Activated T-helper 1 cell treated with anti-CD3 and anti-CD28 coated beads, Interleukin-12 subunit alpha, Interleukin-12 subunit beta, Interleukin-2, Interleukin-4 antibody, amounts not matched to agents 30 ng/mL and 10 ng/mL and 1 ng/mL, durations not matched to agents 14 hours and 24 hours and 36 hours (primary cell): ENCODE results near the gene CARD11. TPM values are rescaled to one million over a fixed set of nuclear protein-coding genes. Genes with fewer than 3 reads are reported as not detected.

Source experiments
- DNase-seq: peaks from one replicate; pipeline ENCODE4 v3.0.0; 2021; ENCODE audit warnings: low spot score
- H3K27ac Mint-ChIP-seq: one replicate; pipeline ENCODE4 v1.8.0; 2021; ENCODE audit warnings: mild to moderate bottlenecking, mixed read lengths
- H3K27me3 Mint-ChIP-seq: one replicate; pipeline ENCODE4 v1.8.0; 2022; ENCODE audit warnings: mild to moderate bottlenecking, moderate library complexity, mixed read lengths; ENCODE audit not compliant: insufficient read depth
- H3K36me3 Mint-ChIP-seq: one replicate; pipeline ENCODE4 v1.8.0; 2021; ENCODE audit warnings: low read depth, mixed read lengths
- H3K4me1 Mint-ChIP-seq: one replicate; pipeline ENCODE4 v1.8.0; 2021; ENCODE audit warnings: low read depth, mixed read lengths
- H3K4me3 Mint-ChIP-seq: one replicate; pipeline ENCODE4 v1.8.0; 2021; ENCODE audit warnings: mild to moderate bottlenecking, moderate library complexity, mixed read lengths
- H3K9me3 Mint-ChIP-seq: one replicate; pipeline ENCODE4 v1.8.0; 2021; ENCODE audit warnings: mixed read lengths
- intact Hi-C: fragments of 100-400 bp; cut with micrococcal nuclease; formaldehyde crosslinking; loops from one replicate; pipeline ENCODE4 v1.15.1; 2024
- total RNA-seq: library from RNA; stranded (reverse); gene quantifications from 2 replicates; pipeline ENCODE4 v1.2.3, GENCODE V29; 2022

The CARD11 gene
- total RNA-seq, 1 donor from 2014 or later = 128 TPM

DNA sequence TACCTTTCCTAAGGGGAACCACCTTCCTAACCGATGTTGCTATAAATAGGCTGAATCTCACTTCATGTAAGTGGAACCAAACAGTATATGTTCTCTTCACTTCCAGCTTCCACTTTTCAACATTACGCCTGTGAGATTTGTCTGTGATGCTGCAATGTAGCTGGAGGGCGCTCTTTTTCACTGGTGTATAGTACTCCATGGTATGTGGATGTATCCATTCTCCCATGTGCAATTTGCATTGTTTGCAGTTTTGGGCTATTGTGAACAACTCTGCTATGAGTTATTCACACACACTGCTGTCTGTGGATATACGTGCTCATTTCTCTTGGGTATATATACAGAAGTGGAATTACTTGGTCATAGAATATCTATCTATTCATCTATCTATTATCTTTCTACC lies 123.6 kb downstream of the CARD11 start:
- peaks cover 14% of the 10 kb centered on the region for H3K4me1 Mint-ChIP-seq
- no peak overlapping the region for H3K27ac Mint-ChIP-seq
- no peak for DNase-seq
- H3K4me3 Mint-ChIP-seq = no peak overlapping the region
- peaks cover 44% of the 10 kb centered on the region for H3K36me3 Mint-ChIP-seq
- H3K9me3 Mint-ChIP-seq = peaks cover 7% of the 10 kb centered on the region
- intact Hi-C loops = no loop called here
- no peaks in the 10 kb centered on the region for H3K27me3 Mint-ChIP-seq

DNA sequence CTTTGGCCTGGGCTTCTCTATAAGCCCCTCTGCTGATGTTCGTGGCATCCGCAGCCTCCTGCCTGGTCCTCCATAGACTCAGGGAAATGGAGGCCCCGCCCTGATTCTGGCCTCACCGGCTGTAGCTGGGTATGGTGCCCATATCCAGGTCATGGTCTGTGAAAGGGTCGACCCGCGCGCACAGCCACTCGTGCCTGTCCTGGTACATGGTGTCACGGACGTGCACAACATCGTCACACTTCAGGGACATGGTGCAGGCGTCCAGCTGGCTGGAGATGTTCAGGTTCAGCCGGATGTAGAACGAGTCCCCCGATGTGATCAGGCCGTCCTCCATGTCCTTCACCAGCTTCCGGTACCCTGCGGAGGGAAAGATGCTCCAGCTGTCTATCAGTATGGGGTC lies 124.4 kb downstream of the CARD11 start:
- Mint-ChIP-seq H3K9me3 (peaks cover 7% of the 10 kb centered on the region), H3K36me3 (peaks cover 44% of the 10 kb centered on the region), H3K4me1 (peaks cover 14% of the 10 kb centered on the region), H3K27ac (peak overlapping the region; percentile 68), H3K4me3 (no peak overlapping the region), H3K27me3 (no peaks in the 10 kb centered on the region)
- no peak for DNase-seq
- intact Hi-C loops = no loop called here

DNA sequence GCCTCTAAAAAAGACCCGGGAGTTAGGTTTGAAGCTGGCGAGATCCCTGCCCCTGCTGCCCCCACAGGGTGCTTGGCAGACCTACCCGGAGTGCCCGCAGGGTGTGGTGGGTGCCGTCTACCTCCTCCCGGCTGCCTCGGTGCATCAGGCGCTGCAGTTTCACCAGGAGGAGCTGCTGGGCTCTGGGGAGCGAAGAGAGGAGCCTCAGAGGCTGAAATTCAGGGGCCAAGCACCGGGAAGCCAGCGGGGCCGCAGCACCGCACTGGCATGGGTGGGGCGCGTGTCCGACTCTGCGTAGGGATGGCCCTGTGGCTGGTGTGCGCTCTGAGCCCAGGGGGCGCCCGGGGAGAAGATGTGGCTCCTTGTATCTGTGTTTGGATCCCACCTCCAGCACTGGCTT lies 125.3 kb downstream of the CARD11 start:
- no peak overlapping the region for H3K27ac Mint-ChIP-seq
- H3K36me3 Mint-ChIP-seq = peaks cover 46% of the 10 kb centered on the region
- DNase-seq = no peak
- H3K4me3 Mint-ChIP-seq = no peak overlapping the region
- no peaks in the 10 kb centered on the region for H3K27me3 Mint-ChIP-seq
- peaks cover 14% of the 10 kb centered on the region for H3K4me1 Mint-ChIP-seq
- intact Hi-C loops = no loop called here
- H3K9me3 Mint-ChIP-seq = peaks cover 7% of the 10 kb centered on the region

DNA sequence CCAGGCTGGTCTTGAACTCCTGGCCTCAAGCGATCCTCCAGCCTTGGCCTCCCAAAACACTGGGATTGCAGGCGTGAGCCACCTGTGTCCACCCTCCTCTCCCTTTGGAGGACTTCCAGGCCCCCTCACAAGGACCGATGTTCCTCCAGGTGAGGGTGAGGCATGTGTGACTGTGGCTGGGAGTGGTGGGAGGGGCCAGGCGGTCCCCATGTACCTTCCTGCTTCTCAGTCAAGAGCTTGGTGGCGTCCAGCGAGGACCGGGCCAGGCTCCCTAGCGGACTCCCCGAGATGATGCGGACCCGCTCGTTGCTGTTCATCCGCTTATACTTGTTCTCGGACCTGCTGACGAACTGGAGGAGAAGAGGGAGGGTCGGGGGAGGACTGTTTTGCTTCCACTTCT lies 128.6 kb downstream of the CARD11 start:
- Mint-ChIP-seq H3K9me3 (no peaks in the 10 kb centered on the region), H3K27ac (no peak overlapping the region), H3K4me3 (no peak overlapping the region), H3K27me3 (no peaks in the 10 kb centered on the region), H3K4me1 (peaks cover 12% of the 10 kb centered on the region), H3K36me3 (peaks cover 40% of the 10 kb centered on the region)
- intact Hi-C loops = no loop called here
- no peak for DNase-seq

DNA sequence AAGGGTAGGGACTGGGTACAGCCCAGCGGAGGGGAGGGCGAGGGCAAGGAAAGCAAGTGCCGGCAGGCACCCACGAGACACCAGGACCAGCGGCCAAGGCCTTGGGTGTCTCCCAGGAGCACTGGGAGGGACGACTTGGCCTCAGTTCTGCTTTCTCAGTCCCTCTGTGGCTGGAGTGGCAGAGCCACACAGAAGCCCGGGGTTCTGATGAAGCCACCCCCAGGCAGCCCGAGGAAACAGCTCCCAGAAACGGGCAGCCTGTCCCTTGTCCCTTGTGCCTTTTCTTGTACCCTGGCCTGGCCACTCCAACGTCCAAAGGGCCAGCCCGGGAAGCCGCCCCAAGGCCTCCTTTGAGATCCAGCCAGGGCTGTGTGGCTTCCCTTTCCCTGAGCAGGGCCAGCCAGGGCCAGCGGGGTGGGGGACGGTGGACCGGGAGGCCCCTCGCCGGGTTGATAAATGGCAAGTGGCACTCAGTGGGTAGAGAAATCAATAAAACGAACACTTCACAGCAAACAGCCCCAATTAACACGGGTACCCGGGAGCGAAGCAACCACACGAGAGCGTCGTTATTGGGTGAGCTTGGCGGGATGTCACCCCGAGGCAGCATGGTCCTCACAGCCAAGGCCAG lies 129.8 kb downstream of the CARD11 start:
- Mint-ChIP-seq H3K27ac (no peak overlapping the region), H3K4me3 (no peak overlapping the region), H3K9me3 (no peaks in the 10 kb centered on the region), H3K27me3 (no peaks in the 10 kb centered on the region), H3K36me3 (peaks cover 37% of the 10 kb centered on the region), H3K4me1 (peaks cover 7% of the 10 kb centered on the region)
- no peak for DNase-seq
- intact Hi-C loops = no loop called here

DNA sequence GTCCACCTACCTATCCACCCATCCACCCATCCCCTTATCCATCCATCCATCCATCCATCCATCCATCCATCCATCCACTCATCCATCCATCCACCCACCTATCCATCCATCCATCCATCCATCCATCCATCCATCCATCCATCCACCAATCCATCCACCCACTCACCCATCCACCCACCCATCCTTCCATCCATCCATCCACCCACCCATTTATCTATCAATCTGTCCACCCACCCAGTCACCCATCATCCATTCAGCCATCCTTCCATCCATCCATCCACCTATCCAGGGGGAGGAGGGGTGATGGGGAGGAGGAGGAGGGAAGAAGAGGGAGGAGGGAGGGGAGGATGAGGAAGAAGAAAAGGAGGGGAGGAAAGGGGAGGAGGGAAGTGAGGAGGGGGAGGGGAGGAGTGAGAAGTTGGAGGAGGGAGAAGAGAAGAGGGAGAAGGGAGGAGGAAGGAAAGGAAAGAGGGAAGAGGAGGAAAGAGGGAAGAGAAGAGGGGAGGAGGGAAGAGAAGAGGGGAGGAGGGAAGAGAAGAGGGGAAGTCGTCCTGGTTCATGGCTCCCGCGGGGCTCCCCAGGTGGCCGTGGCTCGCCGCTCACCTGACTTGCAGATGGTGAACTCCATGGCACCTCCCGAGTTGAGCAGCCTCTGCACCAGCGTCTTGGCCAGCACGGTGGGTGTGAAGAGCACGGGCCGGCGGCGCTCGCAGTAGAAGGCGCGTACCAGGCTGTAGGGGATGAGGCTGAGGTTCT lies 130.8 kb downstream of the CARD11 start:
- intact Hi-C loops = no loop called here
- H3K4me1 Mint-ChIP-seq = peaks cover 7% of the 10 kb centered on the region
- H3K4me3 Mint-ChIP-seq = no peak overlapping the region
- DNase-seq = no peak
- H3K36me3 Mint-ChIP-seq = peaks cover 34% of the 10 kb centered on the region
- H3K27ac Mint-ChIP-seq = no peak overlapping the region
- H3K27me3 Mint-ChIP-seq = no peaks in the 10 kb centered on the region
- no peaks in the 10 kb centered on the region for H3K9me3 Mint-ChIP-seq

DNA sequence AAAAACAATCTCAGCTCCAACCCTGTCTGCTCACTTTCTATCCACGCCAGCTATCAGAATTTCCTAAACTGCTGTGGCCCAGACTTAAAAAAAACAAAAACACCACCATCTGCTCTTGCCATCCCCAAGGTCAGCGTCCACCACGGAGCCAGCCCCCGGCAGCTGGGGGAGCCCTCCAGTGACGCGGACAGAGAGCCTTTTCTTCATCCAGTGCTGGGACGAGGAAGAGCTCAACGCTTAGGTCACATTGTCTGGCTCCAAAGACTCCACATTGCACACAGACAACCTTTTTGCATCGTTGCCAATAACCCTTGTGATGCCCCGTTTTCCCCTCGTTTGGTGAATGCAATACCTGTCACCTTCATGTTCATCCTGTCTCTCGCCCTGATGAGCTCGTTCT lies 132.2 kb downstream of the CARD11 start:
- intact Hi-C loops = no loop called here
- Mint-ChIP-seq H3K4me3 (no peak overlapping the region), H3K27ac (peak overlapping the region; percentile 44), H3K9me3 (no peaks in the 10 kb centered on the region), H3K27me3 (no peaks in the 10 kb centered on the region), H3K36me3 (peaks cover 35% of the 10 kb centered on the region), H3K4me1 (peaks cover 7% of the 10 kb centered on the region)
- DNase-seq = no peak

DNA sequence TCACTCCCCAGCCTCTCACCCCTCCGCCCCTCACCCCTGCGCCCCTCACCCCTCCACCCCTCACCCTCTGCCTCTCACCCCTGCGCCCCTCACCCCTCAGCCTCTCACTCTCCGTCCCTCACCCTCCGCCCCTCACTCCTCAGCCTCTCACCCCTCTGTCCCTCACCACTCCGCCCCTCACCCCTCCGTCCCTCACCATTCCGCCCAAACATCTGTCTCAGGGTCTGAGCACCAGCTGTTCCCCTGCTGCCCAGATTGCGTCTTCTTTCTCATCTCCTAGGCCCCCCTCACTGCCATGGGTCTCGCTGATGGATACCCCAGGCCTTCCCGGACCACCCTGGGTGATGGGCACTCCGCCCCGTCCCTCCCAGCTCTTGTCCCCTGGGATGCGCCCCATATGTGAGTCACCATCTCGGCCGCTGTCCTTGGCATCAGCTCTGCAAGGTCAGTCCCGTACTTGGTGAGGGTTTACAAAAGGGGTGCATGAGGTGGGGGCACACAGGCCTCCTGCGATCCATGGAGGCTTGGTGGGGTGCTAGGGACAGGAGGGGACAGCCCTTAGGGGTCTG lies 134.1 kb downstream of the CARD11 start:
- H3K4me3 Mint-ChIP-seq = no peak overlapping the region
- peaks cover 7% of the 10 kb centered on the region for H3K4me1 Mint-ChIP-seq
- no peak for DNase-seq
- H3K27ac Mint-ChIP-seq = no peak overlapping the region
- intact Hi-C loops = no loop called here
- H3K9me3 Mint-ChIP-seq = peaks cover 3% of the 10 kb centered on the region
- H3K27me3 Mint-ChIP-seq = no peaks in the 10 kb centered on the region
- H3K36me3 Mint-ChIP-seq = peaks cover 49% of the 10 kb centered on the region

DNA sequence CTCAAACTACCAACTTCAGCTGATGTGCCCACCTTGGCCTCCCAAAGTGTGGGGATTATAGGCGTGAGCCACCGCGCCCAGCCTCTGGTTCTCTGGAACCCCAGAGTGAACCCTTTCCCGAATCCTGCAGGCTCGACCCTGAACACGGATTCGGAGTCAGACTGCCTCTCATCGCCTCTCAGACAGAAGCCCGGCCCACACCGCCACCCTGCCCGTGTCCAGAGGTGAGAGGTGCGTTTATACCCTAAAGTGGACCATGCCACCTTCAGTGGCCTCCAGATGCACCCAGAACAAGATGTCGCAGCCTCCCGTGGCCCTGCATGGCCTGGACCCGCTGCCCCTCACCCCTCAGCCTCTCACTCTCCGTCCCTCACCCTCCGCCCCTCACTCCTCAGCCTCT lies 134.6 kb downstream of the CARD11 start:
- H3K4me3 Mint-ChIP-seq = no peak overlapping the region
- peaks cover 51% of the 10 kb centered on the region for H3K36me3 Mint-ChIP-seq
- no peak for DNase-seq
- peaks cover 3% of the 10 kb centered on the region for H3K9me3 Mint-ChIP-seq
- no peaks in the 10 kb centered on the region for H3K27me3 Mint-ChIP-seq
- no peak overlapping the region for H3K27ac Mint-ChIP-seq
- H3K4me1 Mint-ChIP-seq = peaks cover 10% of the 10 kb centered on the region
- intact Hi-C loops = no loop called here

DNA sequence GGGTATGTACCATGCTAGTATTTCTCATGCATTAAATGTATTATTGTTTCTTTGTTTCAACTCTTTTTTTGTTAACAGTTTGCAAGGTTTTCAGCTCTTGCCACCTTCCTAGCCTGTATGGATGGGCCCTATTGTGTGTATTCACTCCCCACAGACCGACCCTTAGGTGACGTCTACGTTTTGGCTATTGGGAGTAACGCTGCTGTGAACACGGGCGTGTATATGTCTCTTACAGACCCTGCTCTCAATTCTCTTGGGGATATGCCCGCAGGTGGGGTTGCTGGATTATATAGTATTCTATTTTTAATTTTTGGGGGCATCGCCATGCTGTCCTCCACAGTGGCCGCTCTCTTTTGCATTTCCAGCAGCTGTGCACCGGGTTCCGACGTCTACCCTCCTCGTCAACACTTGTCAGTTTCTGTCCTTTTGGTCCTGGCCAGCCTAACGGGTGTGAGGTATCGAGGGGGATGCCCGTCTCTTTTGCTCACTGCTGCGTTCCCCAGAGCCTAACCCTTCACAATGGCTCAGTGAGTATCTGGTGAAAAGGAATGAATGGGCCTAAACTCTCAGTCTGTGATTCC lies 135.5 kb downstream of the CARD11 start:
- Mint-ChIP-seq H3K4me1 (peaks cover 18% of the 10 kb centered on the region), H3K27me3 (no peaks in the 10 kb centered on the region), H3K4me3 (no peak overlapping the region), H3K9me3 (peaks cover 3% of the 10 kb centered on the region), H3K27ac (no peak overlapping the region), H3K36me3 (peaks cover 52% of the 10 kb centered on the region)
- intact Hi-C loops = no loop called here
- no peak for DNase-seq

DNA sequence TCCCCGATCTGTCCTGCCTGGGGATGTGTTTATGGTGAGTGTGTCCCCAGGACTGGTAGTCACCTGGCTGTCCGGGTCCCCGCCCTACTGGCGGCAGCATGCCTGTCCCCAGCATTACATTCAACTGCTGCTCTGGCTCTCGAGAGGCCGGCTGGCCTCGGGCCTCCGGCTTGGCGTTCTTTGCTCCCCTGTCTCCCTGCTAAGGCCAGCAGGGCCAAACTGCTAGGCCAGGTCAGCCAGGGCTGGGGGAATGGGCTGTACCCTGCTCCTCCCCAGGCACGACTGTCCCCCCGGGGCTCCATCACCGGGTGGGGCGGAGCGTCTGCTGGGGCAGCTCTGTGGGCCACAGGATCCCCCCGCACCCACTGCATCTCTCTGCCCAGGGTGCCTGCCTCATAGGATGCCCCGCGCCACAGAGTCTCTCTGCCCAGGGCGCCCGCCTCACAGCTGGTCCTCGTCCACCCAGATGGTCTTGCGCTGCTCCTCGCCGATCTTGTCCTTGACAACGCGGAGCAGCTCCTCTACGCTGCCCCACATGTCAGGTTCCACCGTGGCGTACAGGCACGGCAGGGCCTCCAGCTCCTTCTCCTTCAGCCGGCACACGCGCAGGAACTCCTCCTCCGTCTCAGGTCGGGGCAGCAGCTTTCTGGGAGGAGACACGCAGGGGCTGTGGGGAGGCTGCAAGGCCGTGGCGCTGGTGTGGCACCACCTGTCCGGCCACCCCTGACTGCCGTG lies 137.3 kb downstream of the CARD11 start:
- no peak for DNase-seq
- Mint-ChIP-seq H3K4me1 (peaks cover 28% of the 10 kb centered on the region), H3K4me3 (no peak overlapping the region), H3K27ac (no peak overlapping the region), H3K9me3 (peaks cover 3% of the 10 kb centered on the region), H3K36me3 (peaks cover 45% of the 10 kb centered on the region), H3K27me3 (no peaks in the 10 kb centered on the region)
- intact Hi-C loops = no loop called here

DNA sequence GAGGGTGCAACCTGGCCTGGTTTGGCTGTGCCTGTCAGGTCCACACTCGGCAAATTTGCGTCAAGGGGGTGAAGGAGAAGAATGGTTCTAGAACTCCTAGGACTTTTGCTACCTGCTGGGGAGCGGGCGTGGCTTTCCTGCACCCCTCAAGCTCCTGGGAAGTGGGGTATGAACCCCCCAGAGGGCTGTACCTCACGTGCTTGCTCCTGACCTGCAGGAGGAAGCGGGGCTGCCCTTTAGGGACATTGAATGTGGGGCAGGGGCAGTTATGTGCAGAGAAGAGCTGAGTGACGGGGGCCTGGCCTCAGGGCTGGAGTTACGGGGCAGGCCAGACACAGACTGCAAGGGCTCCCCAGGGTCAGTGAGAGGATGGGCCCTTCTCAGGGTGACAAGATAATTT lies 138.2 kb downstream of the CARD11 start:
- peaks cover 3% of the 10 kb centered on the region for H3K9me3 Mint-ChIP-seq
- H3K36me3 Mint-ChIP-seq = peaks cover 42% of the 10 kb centered on the region
- peaks cover 30% of the 10 kb centered on the region for H3K4me1 Mint-ChIP-seq

DNA sequence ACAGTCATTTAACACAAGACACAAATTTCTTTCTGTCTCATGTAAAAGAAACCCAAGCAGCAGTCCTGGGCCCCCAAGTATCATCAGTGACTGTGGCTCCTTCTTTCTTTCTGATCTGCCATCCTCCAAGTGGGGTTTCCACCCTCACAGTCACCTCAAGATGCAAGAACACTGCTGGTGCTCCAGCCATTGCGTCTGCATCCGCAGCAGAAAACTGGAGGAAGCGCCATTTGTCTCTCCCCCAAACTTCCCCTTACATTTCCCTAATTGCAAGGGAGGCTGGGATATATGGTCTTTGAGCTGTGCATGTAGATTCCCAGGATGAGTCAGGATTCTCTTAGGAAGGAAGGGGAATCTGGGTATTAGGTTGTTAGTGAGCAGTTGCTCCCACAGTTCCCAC lies 138.6 kb downstream of the CARD11 start:
- Mint-ChIP-seq H3K27ac (no peak overlapping the region), H3K36me3 (peaks cover 42% of the 10 kb centered on the region), H3K9me3 (peaks cover 3% of the 10 kb centered on the region), H3K4me3 (no peak overlapping the region), H3K4me1 (peaks cover 30% of the 10 kb centered on the region), H3K27me3 (no peaks in the 10 kb centered on the region)
- intact Hi-C loops = no loop called here
- DNase-seq = no peak

More for the DNA sequence above, 138.2 kb downstream of the CARD11 start:
- H3K27me3 Mint-ChIP-seq = no peaks in the 10 kb centered on the region
- DNase-seq = no peak
- H3K4me3 Mint-ChIP-seq = no peak overlapping the region
- H3K27ac Mint-ChIP-seq = no peak overlapping the region
- intact Hi-C loops = no loop called here
